PC-3 (cell line): ENCODE measurements around the gene PPP1R8.

ENCODE experiments used
- EZH2 ChIP-seq: fragments of 300-600 bp; sonication (generic); IDR thresholded peaks from one replicate; pipeline ENCODE4 v1.6.1; 2017; ENCODE audit warnings: antibody characterized with exemption, mild to moderate bottlenecking, low read length; ENCODE audit not compliant: unreplicated experiment
- TF ChIP-seq, protein P1 (sequence below): fragments of 300-600 bp; sonication (generic); conservative IDR thresholded peaks from 2 replicates; pipeline ENCODE4 v1.5.1; 2017; ENCODE audit warnings: antibody characterized with exemption, low read depth, mild to moderate bottlenecking, low read length

DNA sequence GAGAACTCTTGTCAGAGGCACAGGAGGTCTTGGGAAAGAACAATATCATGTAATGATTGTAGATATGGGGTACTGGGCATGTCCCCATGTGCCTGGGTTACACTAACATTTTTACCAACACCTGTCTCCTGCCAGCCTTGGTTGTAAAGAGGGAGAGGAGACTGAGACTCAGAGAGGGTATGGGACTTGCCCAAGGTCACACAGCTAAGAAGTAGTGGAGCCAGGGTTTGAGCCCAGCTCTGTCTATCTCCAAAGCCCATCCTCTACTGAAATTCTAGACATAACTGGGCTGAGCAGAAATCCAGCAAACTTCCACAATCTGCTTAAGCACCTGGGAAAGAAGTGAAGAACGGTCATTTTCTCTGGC is 39.1 kb downstream of the PPP1R8 start:
- TF ChIP-seq EZH2: no peak
- TF ChIP-seq, protein P1, sequence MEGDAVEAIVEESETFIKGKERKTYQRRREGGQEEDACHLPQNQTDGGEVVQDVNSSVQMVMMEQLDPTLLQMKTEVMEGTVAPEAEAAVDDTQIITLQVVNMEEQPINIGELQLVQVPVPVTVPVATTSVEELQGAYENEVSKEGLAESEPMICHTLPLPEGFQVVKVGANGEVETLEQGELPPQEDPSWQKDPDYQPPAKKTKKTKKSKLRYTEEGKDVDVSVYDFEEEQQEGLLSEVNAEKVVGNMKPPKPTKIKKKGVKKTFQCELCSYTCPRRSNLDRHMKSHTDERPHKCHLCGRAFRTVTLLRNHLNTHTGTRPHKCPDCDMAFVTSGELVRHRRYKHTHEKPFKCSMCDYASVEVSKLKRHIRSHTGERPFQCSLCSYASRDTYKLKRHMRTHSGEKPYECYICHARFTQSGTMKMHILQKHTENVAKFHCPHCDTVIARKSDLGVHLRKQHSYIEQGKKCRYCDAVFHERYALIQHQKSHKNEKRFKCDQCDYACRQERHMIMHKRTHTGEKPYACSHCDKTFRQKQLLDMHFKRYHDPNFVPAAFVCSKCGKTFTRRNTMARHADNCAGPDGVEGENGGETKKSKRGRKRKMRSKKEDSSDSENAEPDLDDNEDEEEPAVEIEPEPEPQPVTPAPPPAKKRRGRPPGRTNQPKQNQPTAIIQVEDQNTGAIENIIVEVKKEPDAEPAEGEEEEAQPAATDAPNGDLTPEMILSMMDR: no peak
